Stimulated activated CD4-positive, alpha-beta T cell treated with anti-CD3 and anti-CD28 coated beads, Interleukin-1b, Interleukin-23, amount 100 ng/mL, for 1 hour (primary cell): ENCODE results near the gene HYCC2.
"Not testable (repeated sequence)": the region's sequence is repeated elsewhere in the genome, so short reads cannot be mapped to it uniquely, and the experiment has no call there.

Source experiments
- DNase-seq, 2 donors: peaks; one replicate each; pipeline ENCODE4 v3.0.0-alpha.2; 2020; ENCODE audit warnings: low read depth in 2 of 2

Gene HYCC2

GRCh38 chr2:201072201-201072530 is 695 bp upstream of the HYCC2 start:
- no peak for DNase-seq

- no peak for DNase-seq
Measured at GRCh38 chr2:201070948-201071478, 458 bp downstream of the HYCC2 start.

GRCh38 chr2:201064797-201065329 is 6.6 kb downstream of the HYCC2 start:
- no peak for DNase-seq

GRCh38 chr2:201063516-201063915 is 8.0 kb downstream of the HYCC2 start:
- not testable (repeated sequence) for DNase-seq

DNA sequence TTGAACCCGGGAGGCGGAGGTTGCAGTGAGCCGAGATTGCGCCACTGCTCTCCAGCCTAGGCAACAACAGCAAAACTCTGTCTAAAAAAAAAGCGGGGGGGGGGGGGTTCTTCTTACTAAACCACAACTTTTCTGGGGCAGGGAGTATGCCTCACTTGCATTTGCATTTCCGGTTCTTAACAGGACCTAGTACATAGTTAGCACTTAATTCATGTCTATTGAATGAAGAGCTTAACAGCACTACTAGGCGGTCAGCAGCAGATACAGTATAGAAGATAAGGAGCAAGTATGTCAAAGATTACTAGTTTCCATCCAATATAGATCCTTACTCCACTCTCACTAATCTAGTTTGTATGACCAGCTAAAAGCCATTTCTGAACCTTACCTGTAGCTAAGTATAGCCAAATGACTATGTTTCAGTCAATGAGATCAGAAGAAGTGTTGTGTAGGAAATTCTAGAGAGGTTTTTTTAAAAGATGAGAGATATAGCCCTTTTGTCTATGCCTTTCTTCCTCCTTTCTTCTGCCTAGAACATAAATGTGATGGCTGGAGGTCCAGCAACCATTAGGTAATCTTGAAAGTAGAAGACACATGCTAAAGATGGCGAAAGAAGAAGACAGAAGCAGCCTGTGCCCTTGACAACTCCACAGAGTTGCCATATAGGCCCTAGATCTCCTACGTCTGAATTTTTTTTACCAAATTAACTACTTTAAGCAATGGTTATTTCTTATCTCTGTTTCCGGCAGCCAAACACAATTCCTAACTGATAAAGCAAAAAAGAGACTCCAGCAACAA is 11.3 kb downstream of the HYCC2 start:
- DNase-seq = no peak

GRCh38 chr2:201058914-201059313 is 12.6 kb downstream of the HYCC2 start:
- no peak for DNase-seq

DNA sequence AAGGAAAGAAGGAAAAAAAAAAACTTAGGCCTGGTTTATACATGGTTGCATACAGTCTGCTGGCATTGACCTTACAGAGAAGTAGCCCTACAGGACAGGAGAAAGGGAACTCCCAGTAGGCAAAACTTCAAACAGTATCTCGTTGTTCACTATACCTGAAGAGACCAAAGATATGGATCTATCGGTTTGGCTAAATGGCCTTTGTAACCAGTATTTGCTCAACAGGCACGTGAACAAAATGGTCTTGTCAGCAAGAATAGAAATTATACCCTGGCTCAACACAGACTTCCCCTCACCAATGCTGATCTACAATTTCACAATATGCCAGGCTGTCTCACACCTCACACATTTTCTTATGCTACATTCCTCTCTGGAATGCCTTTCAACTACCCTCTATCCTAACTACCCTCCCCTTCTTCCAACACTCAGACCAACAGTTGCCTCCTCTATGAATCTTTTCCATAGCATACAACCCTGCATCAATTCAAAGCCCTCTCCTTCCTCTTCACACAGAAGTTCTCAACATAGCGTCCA is 13.7 kb downstream of the HYCC2 start:
- no peak for DNase-seq

- DNase-seq = no peak
Measured at GRCh38 chr2:201057087-201057521, 14.4 kb downstream of the HYCC2 start.

DNA sequence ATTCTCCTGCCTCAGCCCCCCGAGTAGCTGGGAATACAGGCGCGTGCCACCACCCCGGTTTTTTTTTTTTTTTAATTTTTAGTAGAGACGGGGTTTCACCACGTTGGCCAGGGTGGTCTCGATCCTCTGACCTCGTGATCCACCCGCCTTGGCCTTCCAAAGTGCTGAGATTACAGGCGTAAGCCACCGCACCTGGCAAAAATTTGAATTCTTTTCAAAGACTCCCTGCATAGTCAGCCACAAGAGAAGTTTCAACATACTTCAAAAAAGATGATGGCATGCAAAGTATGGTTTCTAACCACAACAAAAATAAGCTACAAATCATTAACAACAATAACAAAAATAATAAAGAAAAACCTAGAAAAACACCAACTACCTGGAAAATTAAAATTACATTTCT is 22.0 kb downstream of the HYCC2 start:
- no peak for DNase-seq

- no peak for DNase-seq
Measured at GRCh38 chr2:201046881-201047280, 24.6 kb downstream of the HYCC2 start.

DNA sequence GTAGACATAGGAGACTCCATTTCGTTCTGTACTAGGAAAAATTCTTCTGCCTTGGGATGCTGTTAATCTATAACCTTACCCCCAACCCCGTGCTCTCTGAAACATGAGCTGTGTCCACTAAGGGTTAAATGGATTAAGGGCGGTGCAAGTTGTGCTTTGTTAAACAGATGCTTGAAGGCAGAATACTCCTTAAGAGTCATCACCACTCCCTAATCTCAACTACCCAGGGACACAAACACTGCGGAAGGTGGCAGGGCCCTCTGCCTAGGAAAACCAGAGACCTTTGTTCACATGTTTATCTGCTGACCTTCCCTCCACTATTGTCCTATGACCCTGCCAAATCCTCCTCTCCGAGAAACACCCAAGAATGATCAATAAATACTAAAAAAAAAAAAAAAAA is 28.4 kb downstream of the HYCC2 start:
- DNase-seq = not testable (repeated sequence)

DNA sequence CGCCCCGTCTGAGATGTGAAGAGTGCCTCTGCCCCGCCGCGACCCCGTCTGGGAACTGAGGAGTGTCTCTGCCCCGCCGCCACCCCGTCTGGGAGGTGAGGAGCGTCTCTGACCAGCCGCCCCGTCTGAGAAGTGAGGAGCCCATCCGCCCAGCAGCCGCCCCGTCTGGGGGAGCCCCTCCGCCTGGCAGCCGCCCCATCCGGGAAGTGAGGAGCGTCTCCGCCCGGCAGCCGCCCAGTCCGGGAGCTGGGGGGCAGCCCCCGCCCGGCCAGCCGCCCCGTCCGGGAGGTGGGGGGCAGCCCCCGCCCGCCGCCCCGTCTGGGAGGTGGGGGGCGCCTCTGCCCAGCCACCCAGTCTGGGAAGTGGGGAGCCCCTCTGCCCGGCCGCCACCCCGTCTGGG is 29.0 kb downstream of the HYCC2 start:
- DNase-seq = not testable (repeated sequence)

- DNase-seq = no peak
Measured at GRCh38 chr2:201040867-201041628, 30.4 kb downstream of the HYCC2 start.

GRCh38 chr2:201038855-201039254 is 32.6 kb downstream of the HYCC2 start:
- no peak for DNase-seq

GRCh38 chr2:201038361-201038760 is 33.1 kb downstream of the HYCC2 start:
- DNase-seq = not testable (repeated sequence)

GRCh38 chr2:201034355-201034754 is 37.1 kb downstream of the HYCC2 start:
- not testable (repeated sequence) for DNase-seq

DNA sequence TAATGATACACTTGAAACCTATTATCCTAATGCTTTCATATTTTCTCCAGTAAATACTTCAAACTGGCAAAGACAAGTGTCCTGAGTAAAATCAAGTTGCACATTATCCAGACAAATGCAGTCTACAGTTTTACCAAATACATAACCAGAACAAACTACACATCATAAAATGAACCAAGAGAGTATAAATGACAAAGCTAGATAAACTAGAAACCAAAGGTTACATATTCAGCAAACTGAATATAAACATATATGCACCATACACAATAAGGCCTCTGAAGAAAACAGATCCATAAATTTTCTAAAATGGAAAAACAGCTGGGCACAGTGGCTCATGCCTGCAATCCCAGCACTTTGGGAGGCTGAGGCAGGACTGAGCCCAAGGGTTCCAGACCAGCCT is 47.0 kb downstream of the HYCC2 start:
- DNase-seq = no peak

DNA sequence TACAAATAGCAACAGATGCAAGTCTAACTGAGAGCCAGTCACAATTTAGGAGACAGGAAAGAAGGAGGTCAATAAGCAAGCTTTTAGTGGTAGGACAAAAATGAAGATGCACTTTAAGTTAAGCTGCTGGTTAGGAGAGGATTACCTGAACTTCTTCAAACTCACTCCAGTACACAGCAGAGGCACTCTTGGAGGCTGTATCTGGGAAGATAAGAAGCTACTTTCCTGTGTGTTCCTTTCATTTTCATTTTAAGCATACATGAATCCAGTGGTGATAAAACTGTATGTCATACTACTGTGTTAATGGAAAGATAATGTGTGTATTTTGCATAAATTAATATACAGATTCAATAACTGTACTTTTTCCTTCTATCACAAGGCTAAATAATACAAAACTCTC is 49.6 kb downstream of the HYCC2 start:
- no peak for DNase-seq
